Stimulated activated naive CD8-positive, alpha-beta T cell treated with anti-CD3 and anti-CD28 coated beads, Interleukin-15, amount 100 ng/mL, for 72 hours (primary cell): ENCODE results near the gene VAC14.

Source experiments
- ATAC-seq: fragments of 150-1000 bp; cut with Tn5 transposase; 2 replicates; pipeline ENCODE4 v1.10.0; 2021; ENCODE audit warnings: mild to moderate bottlenecking, moderate library complexity
- DNase-seq, 2 donors: peaks; one replicate each; pipeline ENCODE4 v3.0.0; 2021 to 2022
- H3K27ac Mint-ChIP-seq, 2 donors: one replicate each; pipeline ENCODE4 v1.8.0; 2022; ENCODE audit warnings: mild to moderate bottlenecking in 2 of 2, mixed read lengths in 2 of 2, moderate library complexity in 2 of 2
- H3K27me3 Mint-ChIP-seq: one replicate; pipeline ENCODE4 v1.8.0; 2022; ENCODE audit warnings: mixed read lengths
- H3K4me1 Mint-ChIP-seq: one replicate; pipeline ENCODE4 v1.8.0; 2022; ENCODE audit warnings: mild to moderate bottlenecking, mixed read lengths
- H3K4me3 Mint-ChIP-seq, 2 donors: one replicate each; pipeline ENCODE4 v1.8.0; 2022; ENCODE audit warnings: mild to moderate bottlenecking in 2 of 2, mixed read lengths in 2 of 2, moderate library complexity in 1 of 2
- H3K9me3 Mint-ChIP-seq, 2 donors: one replicate each; pipeline ENCODE4 v1.8.0; 2022; ENCODE audit warnings: mixed read lengths in 2 of 2

VAC14 gene

DNA sequence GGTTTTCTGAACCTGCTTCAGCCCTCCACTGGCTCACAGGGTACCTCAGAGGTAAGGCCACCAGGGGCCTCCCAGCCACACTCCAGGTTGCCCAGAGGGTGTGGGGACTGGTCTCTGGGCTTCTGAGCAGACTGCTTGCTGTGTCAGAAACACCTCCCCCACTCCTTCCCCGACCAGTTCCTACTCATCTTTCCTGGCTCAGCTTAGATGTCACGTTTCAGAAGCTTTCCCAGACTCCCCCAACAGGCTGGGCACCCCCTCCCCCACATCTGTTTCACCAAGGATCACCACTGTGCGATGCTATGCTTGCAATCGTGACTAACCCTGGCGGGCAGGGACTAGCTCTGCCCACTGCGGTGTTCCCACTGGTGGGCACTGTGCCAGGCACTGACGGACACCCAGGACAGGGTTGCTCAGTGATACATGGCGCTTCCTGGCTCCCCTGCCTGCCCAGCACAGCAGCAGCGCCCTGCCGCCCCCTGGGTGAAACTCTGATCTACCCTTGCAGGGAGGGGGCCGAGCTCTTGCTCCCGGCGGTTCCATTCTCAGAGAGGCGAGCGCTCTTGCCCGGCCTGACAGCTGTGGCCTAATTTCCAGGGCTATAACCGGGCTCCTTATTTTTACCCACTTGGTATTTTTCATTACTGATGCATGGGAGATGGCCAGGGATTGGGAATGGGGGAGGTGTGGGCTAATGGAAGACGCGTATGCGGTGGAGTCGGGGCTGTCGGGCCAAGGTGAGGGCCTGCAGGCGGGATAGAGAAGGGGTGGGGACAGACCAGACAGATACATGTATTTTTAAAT, 85.7 kb downstream of the VAC14 start:
- peak overlapping the region in 1 of 2 donors; percentile 42 for H3K27ac Mint-ChIP-seq

DNA sequence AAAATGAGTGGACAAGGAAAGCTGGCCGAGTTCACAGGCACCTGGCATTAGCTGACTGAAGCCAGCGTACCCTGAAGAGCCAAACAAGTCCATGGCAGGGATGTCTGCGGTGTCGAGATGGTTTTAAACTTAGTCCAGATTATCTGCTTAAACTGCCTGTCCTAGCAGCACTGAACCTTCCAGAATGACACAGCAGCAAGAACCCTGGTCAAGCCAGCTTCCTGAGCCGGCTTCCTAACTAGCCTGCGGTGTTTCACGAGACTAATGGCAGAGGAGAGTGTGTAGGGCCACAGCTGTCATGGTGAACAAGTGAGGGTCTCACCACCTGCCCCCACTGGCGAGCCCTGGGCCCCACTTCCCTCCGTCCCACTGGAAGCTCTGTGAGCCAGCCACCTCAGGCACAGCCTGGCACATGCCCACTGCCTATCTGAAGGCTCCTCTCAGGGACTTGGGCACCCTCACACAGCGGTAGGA, 86.3 kb downstream of the VAC14 start:
- Mint-ChIP-seq H3K9me3 (no peaks in the 10 kb centered on the region), H3K27ac (peak overlapping the region in 1 of 2 donors; percentile 42), H3K4me1 (peaks cover 21% of the 10 kb centered on the region), H3K27me3 (no peaks in the 10 kb centered on the region), H3K4me3 (no peak overlapping the region)
- ATAC-seq (no peak), DNase-seq (no peak)

More for the DNA sequence above, 85.7 kb downstream of the VAC14 start:
- no peaks in the 10 kb centered on the region for H3K9me3 Mint-ChIP-seq
- no peaks in the 10 kb centered on the region for H3K27me3 Mint-ChIP-seq
- H3K4me1 Mint-ChIP-seq: peaks cover 17% of the 10 kb centered on the region
- ATAC-seq (no peak), DNase-seq (no peak)
- H3K4me3 Mint-ChIP-seq: no peak overlapping the region

DNA sequence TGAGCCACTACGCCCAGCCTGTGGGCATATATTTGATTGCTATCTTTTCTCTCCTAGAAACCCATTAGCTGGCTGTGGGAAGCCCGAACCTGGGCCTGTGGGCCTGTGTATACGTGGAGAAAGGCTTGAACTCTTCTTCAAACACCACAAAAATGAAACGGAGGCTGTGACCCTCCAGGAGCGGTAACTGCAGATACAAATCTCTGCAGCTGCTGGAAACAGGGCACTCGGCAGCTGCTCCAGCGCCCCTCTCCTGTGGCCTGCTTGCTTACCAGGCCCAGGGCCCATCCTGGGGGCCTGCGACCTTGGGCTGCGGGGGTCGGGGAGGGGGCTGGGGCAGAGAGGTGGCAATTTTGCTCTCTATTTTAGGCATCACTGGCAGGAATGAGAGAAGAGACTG, 87.1 kb downstream of the VAC14 start:
- DNase-seq (no peak), ATAC-seq (no peak)
- Mint-ChIP-seq H3K27ac (peak overlapping the region in 1 of 2 donors; percentile 88), H3K27me3 (no peaks in the 10 kb centered on the region), H3K9me3 (no peaks in the 10 kb centered on the region), H3K4me1 (peaks cover 21% of the 10 kb centered on the region), H3K4me3 (no peak overlapping the region)

DNA sequence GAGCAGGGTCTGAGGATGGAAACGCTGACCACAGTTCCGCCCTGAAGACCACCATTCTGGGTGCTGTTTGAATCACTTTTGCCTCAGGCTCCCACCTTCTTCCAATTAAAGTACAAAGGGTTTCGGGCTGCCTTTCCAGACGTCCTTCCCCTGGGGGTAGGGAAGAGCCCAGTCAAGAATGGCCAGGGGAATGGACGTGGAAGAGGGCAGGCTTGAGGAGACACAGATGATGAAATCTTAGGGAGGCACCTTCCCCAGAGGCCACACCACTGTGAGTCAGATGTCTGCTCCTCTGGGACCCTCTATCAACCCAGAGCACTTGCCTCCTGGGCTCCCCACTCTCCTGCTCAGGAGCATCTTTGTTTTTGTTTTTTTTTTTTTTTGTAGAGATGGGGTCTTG, 87.6 kb downstream of the VAC14 start:
- no peaks in the 10 kb centered on the region for H3K27me3 Mint-ChIP-seq
- no peak for DNase-seq
- no peak for ATAC-seq
- no peak overlapping the region for H3K27ac Mint-ChIP-seq
- no peak overlapping the region for H3K4me3 Mint-ChIP-seq
- peaks cover 21% of the 10 kb centered on the region for H3K4me1 Mint-ChIP-seq
- no peaks in the 10 kb centered on the region for H3K9me3 Mint-ChIP-seq

DNA sequence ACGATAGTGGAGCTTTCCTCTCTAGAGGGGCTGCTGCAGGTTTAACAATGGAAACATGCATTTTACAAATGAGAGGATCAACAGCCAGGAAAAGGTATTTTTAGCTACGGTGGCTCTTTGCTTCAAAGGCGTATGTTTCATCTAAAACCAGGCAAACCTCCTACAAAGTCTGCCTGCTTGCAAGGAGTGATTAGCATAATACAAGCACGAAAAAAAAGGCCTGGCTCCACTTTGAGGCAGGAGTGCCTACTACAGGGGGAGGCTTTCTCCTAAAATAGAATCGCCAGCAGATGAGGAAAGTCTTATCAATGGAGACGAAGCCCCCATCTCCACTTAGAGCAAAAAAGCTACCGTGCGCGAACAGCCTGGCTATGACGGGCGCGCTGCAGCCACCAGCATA, 88.0 kb downstream of the VAC14 start:
- no peak overlapping the region for H3K4me3 Mint-ChIP-seq
- DNase-seq: no peak
- no peaks in the 10 kb centered on the region for H3K9me3 Mint-ChIP-seq

DNA sequence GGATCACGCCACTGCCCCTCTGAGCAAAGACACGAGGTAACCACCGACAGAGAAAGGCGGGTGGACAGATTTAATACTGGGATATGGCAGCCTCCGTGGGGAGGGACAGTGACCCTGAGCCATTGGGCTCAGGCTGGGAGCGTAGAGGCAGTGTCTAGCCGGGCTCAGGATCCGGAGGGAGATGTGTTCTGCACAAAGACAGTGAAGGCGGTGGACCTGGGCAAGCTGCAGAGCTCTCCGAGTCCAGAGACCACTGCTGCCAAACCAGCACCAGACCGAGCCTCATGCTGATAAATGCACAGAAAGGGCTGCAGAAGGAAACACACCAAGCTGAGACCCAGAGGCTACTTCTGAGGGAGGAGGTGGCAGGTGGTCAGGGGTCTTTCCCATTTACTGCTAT, 88.6 kb downstream of the VAC14 start:
- Mint-ChIP-seq H3K27ac (no peak overlapping the region), H3K4me1 (peaks cover 21% of the 10 kb centered on the region)
- no peak for DNase-seq

More for the DNA sequence above, 88.0 kb downstream of the VAC14 start:
- no peak overlapping the region for H3K27ac Mint-ChIP-seq
- peaks cover 21% of the 10 kb centered on the region for H3K4me1 Mint-ChIP-seq
- no peaks in the 10 kb centered on the region for H3K27me3 Mint-ChIP-seq
- ATAC-seq: no peak

DNA sequence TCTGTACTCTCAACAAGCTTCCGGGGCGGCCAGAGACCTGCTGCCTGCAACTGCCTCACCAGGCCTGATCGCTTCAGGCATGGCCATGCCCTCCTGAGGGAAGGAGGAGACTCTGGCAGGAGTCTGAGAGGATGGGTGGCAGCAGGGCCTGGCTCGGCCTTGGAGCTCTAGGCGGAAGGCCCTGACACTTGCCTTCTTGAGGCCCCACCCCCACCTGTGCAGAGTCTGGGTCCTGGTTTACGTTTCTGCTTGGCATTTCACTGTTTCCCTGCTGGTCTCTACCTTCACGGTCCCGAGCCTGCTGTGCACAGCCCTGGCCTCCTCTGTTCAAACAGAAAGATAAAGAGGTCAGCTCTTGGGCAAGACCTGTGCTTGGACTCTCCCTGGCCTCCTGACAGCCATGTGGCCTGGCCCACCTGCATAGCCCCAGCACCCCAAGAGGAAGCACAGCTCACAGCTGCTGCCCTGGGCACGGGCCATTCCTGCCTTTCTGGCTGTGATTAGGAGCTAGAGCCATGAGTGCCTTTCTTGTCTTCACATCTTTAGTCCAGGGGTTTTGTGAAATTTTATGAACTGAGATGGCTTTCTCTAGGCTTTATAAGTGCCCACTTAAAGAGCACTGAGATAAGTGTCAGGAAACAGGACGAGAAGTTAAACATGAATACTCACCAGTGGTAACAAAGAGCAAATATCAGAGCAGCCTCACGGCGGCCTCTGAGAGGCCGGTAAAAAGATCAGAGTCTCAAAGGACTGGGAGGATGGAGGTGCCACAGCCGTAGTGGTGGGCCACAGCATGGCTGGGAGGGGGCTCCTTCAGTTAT, 89.5 kb downstream of the VAC14 start:
- H3K27me3 Mint-ChIP-seq: no peaks in the 10 kb centered on the region
- no peak overlapping the region for H3K4me3 Mint-ChIP-seq
- H3K9me3 Mint-ChIP-seq: no peaks in the 10 kb centered on the region
- peak overlapping the region; percentile 74 to 88 for H3K27ac Mint-ChIP-seq
- no peak for DNase-seq
- peaks cover 21% of the 10 kb centered on the region for H3K4me1 Mint-ChIP-seq
- ATAC-seq: no peak

More for the DNA sequence above, 88.6 kb downstream of the VAC14 start:
- no peak overlapping the region for H3K4me3 Mint-ChIP-seq
- no peaks in the 10 kb centered on the region for H3K27me3 Mint-ChIP-seq
- no peak for ATAC-seq
- no peaks in the 10 kb centered on the region for H3K9me3 Mint-ChIP-seq

DNA sequence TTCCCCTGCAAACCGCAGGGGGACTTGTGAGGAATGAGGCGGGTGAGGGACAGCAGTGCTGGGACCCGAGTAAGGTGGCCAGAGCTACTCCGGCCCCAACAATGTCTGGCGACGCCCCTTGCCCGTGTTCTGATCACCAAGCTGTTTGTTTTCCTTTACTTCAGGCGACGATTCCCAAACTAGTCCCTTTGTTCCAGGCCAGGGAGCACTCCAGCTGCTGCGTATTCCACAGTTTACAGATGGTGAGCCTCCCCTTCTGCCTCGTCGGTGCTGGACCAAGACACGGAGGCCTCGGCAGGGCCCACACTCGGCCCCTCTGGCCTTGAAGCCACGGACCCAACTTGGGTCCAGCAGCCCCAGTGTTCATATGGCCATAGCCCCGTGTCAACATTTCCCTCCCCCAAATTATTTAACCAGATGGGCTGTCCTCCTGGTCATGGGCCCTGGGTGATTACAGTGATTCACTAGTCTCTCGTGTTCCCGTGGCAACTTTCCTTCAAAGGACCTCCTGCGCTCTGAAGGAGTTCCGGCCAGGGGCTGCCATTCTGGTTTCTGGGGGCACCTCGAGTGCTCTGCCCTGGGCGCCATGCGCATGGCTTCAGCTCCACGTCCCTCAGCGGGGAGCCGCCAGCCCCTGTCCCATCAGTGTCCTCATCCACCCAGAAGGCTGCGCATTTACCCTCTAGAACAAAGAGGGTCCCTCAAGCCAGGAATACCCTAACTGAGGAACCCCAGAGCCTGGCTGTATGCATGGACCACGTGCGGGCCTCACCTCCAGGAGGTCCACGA, 90.3 kb downstream of the VAC14 start:
- peaks cover 21% of the 10 kb centered on the region for H3K4me1 Mint-ChIP-seq
- DNase-seq: no peak
- H3K27me3 Mint-ChIP-seq: no peaks in the 10 kb centered on the region
- H3K9me3 Mint-ChIP-seq: no peaks in the 10 kb centered on the region
- H3K4me3 Mint-ChIP-seq: no peak overlapping the region
- no peak for ATAC-seq
- H3K27ac Mint-ChIP-seq: peak overlapping the region; percentile 65 to 87

DNA sequence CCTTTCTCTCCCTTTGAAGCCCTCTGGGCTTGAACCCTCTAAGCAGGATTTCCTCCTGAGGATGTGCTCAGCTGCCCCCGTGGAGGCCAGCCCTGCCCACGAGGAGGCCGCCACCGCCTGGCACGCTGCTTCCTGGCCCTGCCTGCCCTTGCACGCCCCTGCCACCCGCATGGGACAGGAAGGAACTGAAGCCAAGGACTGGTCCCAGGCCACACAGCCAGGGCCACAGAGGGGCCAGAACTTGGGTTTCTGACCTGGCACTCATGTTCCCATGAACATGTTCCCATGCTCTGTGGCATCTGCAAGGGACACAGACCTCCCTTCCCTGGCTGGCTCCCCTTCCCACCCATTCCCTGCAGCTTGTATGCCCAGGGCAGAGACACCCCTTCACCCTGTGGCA, 91.0 kb downstream of the VAC14 start:
- no peak overlapping the region for H3K4me3 Mint-ChIP-seq
- ATAC-seq (peak; percentile 11), DNase-seq (no peak)
- H3K27me3 Mint-ChIP-seq: no peaks in the 10 kb centered on the region
- H3K4me1 Mint-ChIP-seq: peaks cover 21% of the 10 kb centered on the region
- H3K27ac Mint-ChIP-seq: peak overlapping the region; percentile 33 to 87
- no peaks in the 10 kb centered on the region for H3K9me3 Mint-ChIP-seq

DNA sequence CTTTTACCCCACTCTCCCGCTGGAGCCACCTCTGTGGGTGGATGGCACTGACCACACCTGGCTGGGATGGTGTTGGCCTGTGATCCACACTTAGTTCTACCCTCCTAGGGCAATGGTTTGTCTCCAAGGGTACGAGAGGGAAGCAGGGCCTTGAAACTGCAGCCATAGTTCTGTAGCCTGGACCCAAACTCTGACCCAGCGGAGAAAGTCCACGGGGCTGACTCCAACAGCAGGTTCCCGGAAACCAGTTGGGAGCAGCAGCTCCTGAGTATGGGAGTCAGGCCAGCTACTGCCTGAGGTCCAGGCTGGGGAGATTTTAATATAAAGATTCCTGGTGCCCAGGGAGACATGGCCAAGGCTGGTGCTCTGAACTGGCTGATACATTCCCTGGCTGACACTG, 91.5 kb downstream of the VAC14 start:
- H3K4me3 Mint-ChIP-seq: no peak overlapping the region
- DNase-seq: no peak
- H3K27me3 Mint-ChIP-seq: no peaks in the 10 kb centered on the region
- H3K27ac Mint-ChIP-seq: peak overlapping the region; percentile 13 to 87
- peaks cover 21% of the 10 kb centered on the region for H3K4me1 Mint-ChIP-seq
- ATAC-seq: no peak
- H3K9me3 Mint-ChIP-seq: no peaks in the 10 kb centered on the region

DNA sequence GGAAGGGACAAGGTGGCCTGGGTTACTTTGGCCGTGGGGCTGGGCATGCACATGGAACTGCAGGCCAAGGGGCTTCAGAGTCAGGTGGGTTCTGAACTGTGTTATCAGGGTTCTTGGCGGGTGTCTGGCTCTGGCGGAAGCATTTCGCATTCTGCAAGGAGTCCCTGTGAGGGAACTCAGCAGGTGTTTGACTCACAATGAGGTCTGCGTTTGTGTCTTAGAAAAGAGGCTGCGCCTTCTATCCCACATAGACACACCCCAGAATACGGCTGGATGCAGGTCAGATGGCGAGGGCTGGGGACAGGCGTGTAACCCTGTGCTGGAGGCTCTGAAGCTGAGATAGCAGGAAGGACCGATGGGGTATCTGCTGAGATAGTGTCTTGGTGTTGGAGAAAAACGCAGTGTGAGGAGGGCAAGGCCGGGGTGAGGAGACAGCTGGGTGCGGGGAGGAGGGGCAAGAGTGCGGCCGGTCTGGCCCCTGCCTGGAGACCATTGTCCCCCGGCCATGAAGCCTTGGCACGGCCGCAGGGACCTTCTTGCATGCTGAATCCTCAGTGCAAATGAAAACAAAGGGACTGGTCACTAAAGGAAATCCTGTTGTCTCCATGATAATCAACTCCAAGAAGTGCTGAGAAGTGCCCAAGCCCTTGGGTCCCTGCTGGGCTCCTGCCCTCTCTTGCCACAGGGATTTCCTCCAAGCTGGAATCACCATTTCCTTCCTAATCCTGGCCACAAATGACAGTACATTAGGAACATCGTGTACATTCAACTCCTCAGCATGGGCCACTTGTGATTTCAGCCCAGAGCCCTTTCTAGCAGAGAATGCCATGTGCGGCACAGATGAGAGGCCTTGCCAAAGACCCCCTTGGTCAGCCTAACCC, 92.4 kb downstream of the VAC14 start:
- Mint-ChIP-seq H3K4me3 (no peak overlapping the region), H3K27ac (peak overlapping the region; percentile 21 to 54), H3K9me3 (no peaks in the 10 kb centered on the region), H3K4me1 (peaks cover 21% of the 10 kb centered on the region), H3K27me3 (no peaks in the 10 kb centered on the region)
- no peak for ATAC-seq
- no peak for DNase-seq

DNA sequence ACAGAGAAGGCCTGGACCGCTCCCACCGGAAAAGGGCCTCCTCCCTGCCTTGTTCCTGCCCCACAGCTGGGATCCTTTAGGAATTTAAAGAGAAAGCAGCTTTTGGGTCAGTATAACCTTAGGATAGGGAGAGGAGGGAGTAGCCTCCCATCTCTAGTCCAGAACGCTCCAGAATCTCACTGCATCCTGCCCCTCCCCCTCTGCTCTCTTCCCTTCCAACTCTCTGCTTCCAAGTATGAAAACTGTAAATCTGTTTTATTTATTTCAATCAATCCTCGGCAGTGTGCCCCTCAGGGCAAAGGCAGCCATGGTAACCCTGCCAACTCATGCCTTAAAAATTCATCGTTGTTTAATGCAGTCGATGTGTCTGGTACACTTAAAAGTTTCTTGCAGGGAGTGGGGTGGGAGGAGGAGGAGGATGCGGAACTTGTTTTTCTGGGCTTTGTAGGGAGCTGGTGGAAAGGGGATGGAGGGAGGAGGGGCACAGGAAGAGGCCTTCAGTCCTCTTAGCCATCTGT, 94.0 kb downstream of the VAC14 start:
- Mint-ChIP-seq H3K27ac (peak overlapping the region; percentile 28 to 56), H3K4me3 (no peak overlapping the region), H3K9me3 (no peaks in the 10 kb centered on the region), H3K4me1 (peaks cover 21% of the 10 kb centered on the region), H3K27me3 (no peaks in the 10 kb centered on the region)
- no peak for ATAC-seq
- no peak for DNase-seq

DNA sequence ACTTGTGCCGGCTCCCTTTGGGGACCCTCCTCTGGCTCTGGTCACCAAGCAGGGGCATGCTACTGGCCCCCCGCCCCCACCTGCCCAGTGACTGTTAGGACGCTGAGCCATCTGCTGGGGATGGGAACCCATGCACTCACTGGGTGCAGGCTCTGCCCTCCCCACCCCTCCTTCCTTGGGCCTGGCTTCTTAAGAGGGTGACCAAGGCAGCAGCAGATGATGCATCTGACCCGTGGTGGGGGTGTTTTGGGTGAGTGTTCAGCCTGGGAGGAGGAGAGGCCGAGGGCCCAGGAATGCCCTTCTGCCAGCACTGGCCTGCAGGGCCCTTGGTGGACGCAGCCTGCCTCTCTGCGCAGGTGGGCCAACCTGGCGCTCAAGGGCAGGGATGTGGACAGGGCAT, 95.9 kb downstream of the VAC14 start:
- peaks cover 4% of the 10 kb centered on the region for H3K4me1 Mint-ChIP-seq
- H3K9me3 Mint-ChIP-seq: no peaks in the 10 kb centered on the region
- ATAC-seq: no peak
- no peak overlapping the region for H3K4me3 Mint-ChIP-seq
- no peak for DNase-seq
- no peak overlapping the region for H3K27ac Mint-ChIP-seq
- no peaks in the 10 kb centered on the region for H3K27me3 Mint-ChIP-seq

DNA sequence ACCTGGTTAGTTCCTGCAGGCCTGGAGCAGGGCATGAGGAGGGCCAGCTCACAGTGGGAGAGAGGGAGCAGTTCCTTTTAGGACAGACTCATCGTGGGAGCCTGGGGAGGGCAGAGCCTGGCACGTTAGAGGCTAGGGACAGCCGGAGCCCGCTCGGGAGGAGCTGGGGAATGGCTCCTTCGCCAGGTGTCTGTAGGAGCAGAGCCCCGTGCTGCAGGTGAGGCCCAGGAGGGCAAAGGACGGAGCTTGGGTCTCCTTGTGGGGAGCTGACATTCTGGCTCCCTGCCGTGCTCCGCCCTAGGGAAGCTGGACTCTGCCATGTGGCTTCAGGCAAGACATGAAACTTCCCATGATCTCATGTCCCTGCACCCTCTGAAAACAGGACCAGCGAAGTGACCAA, 96.4 kb downstream of the VAC14 start:
- Mint-ChIP-seq H3K4me1 (peaks cover under 1% of the 10 kb centered on the region), H3K9me3 (no peaks in the 10 kb centered on the region), H3K27ac (no peak overlapping the region), H3K27me3 (no peaks in the 10 kb centered on the region), H3K4me3 (no peak overlapping the region)
- ATAC-seq: no peak
- DNase-seq: no peak
